ENCODE data around the gene CRTAP. TPM values are rescaled to one million over a fixed set of nuclear protein-coding genes. Genes with fewer than 3 reads are reported as not detected.
A peak's percentile ranks its signal among the peaks of the same experiment; 100 is the strongest.

CRTAP gene
- total and polyA plus RNA-seq, 7 experiments from 2014 or later = 27.1 to 86.1 (median 46.4) TPM

GRCh38 chr3:33171580-33171979 is 57.8 kb downstream of the CRTAP start:
- DNase-seq = peak in 1 of 9 donors; percentile 23
- H3K4me1 Mint-ChIP-seq = peaks cover 0 to 12% (median 9%) of the 10 kb centered on the region in 7 donors
- H3K27me3 Mint-ChIP-seq = peaks cover 0 to 6% (median 0%) of the 10 kb centered on the region in 5 donors
- no peaks in the 10 kb centered on the region for H3K27me3 ChIP-seq (ENCODE audit: control insufficient read depth in 2 of 2, insufficient read depth in 2 of 2, low read length in 2 of 2)
- no peaks in the 10 kb centered on the region for H3K9me3 ChIP-seq (ENCODE audit: control insufficient read depth in 2 of 3, low read length in 3 of 3)
- ATAC-seq = no peak
- no peak overlapping the region for H3K4me3 ChIP-seq (ENCODE audit: low read length)
- H3K4me3 Mint-ChIP-seq = peak overlapping the region in 1 of 10 donors; percentile 29
- H3K27ac Mint-ChIP-seq = peak overlapping the region in 2 of 9 donors; percentile 14 to 80
- no peaks in the 10 kb centered on the region for H3K36me3 ChIP-seq (ENCODE audit: control insufficient read depth in 2 of 3, insufficient read depth in 3 of 3, low read length in 3 of 3)
- intact Hi-C loops (cut with micrococcal nuclease) = no loop called here
- ChIA-PET CTCF (interaction anchor here (0.7 kb wide), 1 partner anchor 98 kb away, joined by 3 read pairs; no protein-coding TSS in a partner anchor), POLR2A (no interaction called here)
- peaks cover 0 to 5% (median 0%) of the 10 kb centered on the region in 11 donors for H3K9me3 Mint-ChIP-seq
- no peaks in the 10 kb centered on the region for H3K4me1 ChIP-seq (ENCODE audit: control insufficient read depth in 2 of 2, insufficient read depth in 2 of 2, low read length in 2 of 2)
- no peak overlapping the region for H3K27ac ChIP-seq (ENCODE audit: low read depth, low read length)
- H3K36me3 Mint-ChIP-seq = peaks cover 0 to 5% (median 0%) of the 10 kb centered on the region in 5 donors

- ChIA-PET CTCF (interaction anchor here (0.6 kb wide), 1 partner anchor 803 kb away, joined by 3 read pairs; no protein-coding TSS in a partner anchor), POLR2A (no interaction called here)
- Histone ChIP-seq H3K27ac (ENCODE audit: low read depth, low read length) (no peak overlapping the region), H3K4me3 (ENCODE audit: low read length) (no peak overlapping the region), H3K36me3 (ENCODE audit: control insufficient read depth in 2 of 3, insufficient read depth in 3 of 3, low read length in 3 of 3) (no peaks in the 10 kb centered on the region), H3K4me1 (ENCODE audit: control insufficient read depth in 2 of 2, insufficient read depth in 2 of 2, low read length in 2 of 2) (no peaks in the 10 kb centered on the region), H3K27me3 (ENCODE audit: control insufficient read depth in 2 of 2, insufficient read depth in 2 of 2, low read length in 2 of 2) (no peaks in the 10 kb centered on the region), H3K9me3 (ENCODE audit: control insufficient read depth in 2 of 3, low read length in 3 of 3) (no peaks in the 10 kb centered on the region)
- intact Hi-C loops (cut with micrococcal nuclease) = no loop called here
- Mint-ChIP-seq H3K4me3 (no peak overlapping the region), H3K27ac (no peak overlapping the region), H3K4me1 (peaks cover 0 to 12% (median 9%) of the 10 kb centered on the region in 7 donors), H3K27me3 (peaks cover 0 to 9% (median 0%) of the 10 kb centered on the region in 5 donors), H3K36me3 (peaks cover 0 to 5% (median 0%) of the 10 kb centered on the region in 5 donors), H3K9me3 (peaks cover 0 to 5% (median 0%) of the 10 kb centered on the region in 11 donors)
- no peak for ATAC-seq
- no peak for DNase-seq
Measured at GRCh38 chr3:33173103-33173502, 59.3 kb downstream of the CRTAP start.

DNA sequence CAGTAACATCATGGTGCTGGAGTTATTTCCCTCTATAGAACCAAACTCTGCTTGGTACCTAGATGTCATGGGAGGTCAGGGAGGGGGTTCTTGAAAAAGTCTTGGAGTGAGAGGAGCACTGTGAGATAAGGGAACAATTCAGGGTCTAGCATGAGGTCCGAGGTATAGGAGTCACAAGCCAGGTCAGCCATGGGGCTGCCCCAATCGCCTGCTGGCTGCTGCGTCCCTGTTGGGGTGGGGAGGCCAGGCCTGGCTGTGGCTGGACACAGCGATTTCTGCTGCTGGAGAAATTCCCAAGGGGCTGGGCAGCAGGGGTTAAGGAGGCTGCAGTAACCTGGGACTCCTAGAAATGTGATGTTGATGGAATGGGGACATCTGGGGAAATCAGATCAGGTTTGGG is 59.9 kb downstream of the CRTAP start:
- Mint-ChIP-seq H3K36me3 (peaks cover 0 to 5% (median 0%) of the 10 kb centered on the region in 5 donors), H3K4me1 (peaks cover 0 to 12% (median 9%) of the 10 kb centered on the region in 7 donors), H3K9me3 (peaks cover 0 to 6% (median 1%) of the 10 kb centered on the region in 11 donors), H3K27me3 (peaks cover 0 to 10% (median 0%) of the 10 kb centered on the region in 5 donors), H3K27ac (no peak overlapping the region), H3K4me3 (no peak overlapping the region)
- no peaks in the 10 kb centered on the region for H3K9me3 ChIP-seq (ENCODE audit: control insufficient read depth in 2 of 3, low read length in 3 of 3)
- ChIA-PET CTCF (interaction anchor here (0.6 kb wide), 1 partner anchor 804 kb away, joined by 3 read pairs; no protein-coding TSS in a partner anchor), POLR2A (no interaction called here)
- DNase-seq (no peak), ATAC-seq (no peak)
- no peaks in the 10 kb centered on the region for H3K36me3 ChIP-seq (ENCODE audit: control insufficient read depth in 2 of 3, insufficient read depth in 3 of 3, low read length in 3 of 3)
- H3K4me1 ChIP-seq (ENCODE audit: control insufficient read depth in 2 of 2, insufficient read depth in 2 of 2, low read length in 2 of 2) = no peaks in the 10 kb centered on the region
- no peak overlapping the region for H3K27ac ChIP-seq (ENCODE audit: low read depth, low read length)
- no peaks in the 10 kb centered on the region for H3K27me3 ChIP-seq (ENCODE audit: control insufficient read depth in 2 of 2, insufficient read depth in 2 of 2, low read length in 2 of 2)
- no peak overlapping the region for H3K4me3 ChIP-seq (ENCODE audit: low read length)
- intact Hi-C loops (cut with micrococcal nuclease) = no loop called here

DNA sequence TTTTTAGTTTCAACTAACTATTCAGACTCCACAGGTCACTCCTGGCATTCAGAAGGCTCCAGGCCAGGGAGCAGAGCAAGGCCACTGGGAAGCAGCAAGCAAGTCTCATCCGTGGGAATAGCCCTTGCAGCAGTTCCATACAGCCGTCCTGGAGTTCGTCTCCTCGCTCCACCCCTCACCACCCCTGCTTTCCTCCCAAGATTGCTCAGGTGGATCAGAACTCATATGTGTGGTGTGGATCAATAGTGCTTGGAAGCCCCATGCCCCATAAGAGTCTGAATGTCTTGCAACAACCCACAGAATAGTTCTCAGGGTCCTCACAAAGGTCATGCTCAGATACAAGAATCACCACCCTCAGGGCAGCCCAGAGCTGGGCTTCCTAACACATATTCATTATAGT is 60.3 kb downstream of the CRTAP start:
- Mint-ChIP-seq H3K27me3 (peaks cover 0 to 10% (median under 1%) of the 10 kb centered on the region in 5 donors), H3K9me3 (peaks cover 0 to 9% (median 5%) of the 10 kb centered on the region in 11 donors)

GRCh38 chr3:33174711-33175414 is 61.0 kb downstream of the CRTAP start:
- H3K9me3 Mint-ChIP-seq = peaks cover 0 to 13% (median 9%) of the 10 kb centered on the region in 11 donors
- no peak overlapping the region for H3K4me3 ChIP-seq (ENCODE audit: low read length)
- H3K27ac Mint-ChIP-seq = no peak overlapping the region
- DNase-seq (no peak), ATAC-seq (no peak)
- H3K36me3 ChIP-seq (ENCODE audit: control insufficient read depth in 2 of 3, insufficient read depth in 3 of 3, low read length in 3 of 3) = no peaks in the 10 kb centered on the region
- peaks cover 0 to 5% (median 0%) of the 10 kb centered on the region in 5 donors for H3K36me3 Mint-ChIP-seq
- no peak overlapping the region for H3K4me3 Mint-ChIP-seq
- H3K27me3 Mint-ChIP-seq = peaks cover 0 to 12% (median 6%) of the 10 kb centered on the region in 5 donors
- intact Hi-C loops (cut with micrococcal nuclease) = no loop called here
- ChIA-PET CTCF (no interaction called here), POLR2A (interaction anchor here (1.0 kb wide), 1 partner anchor 9 kb away, joined by 3 read pairs; no protein-coding TSS in a partner anchor)
- H3K9me3 ChIP-seq (ENCODE audit: control insufficient read depth in 2 of 3, low read length in 3 of 3) = peaks cover 0 to 7% (median 0%) of the 10 kb centered on the region in 3 experiments
- H3K27ac ChIP-seq (ENCODE audit: low read depth, low read length) = no peak overlapping the region
- H3K4me1 Mint-ChIP-seq = peaks cover 0 to 12% (median 9%) of the 10 kb centered on the region in 7 donors
- no peaks in the 10 kb centered on the region for H3K27me3 ChIP-seq (ENCODE audit: control insufficient read depth in 2 of 2, insufficient read depth in 2 of 2, low read length in 2 of 2)
- no peaks in the 10 kb centered on the region for H3K4me1 ChIP-seq (ENCODE audit: control insufficient read depth in 2 of 2, insufficient read depth in 2 of 2, low read length in 2 of 2)

More for the DNA sequence above, 60.3 kb downstream of the CRTAP start:
- Histone ChIP-seq H3K9me3 (ENCODE audit: control insufficient read depth in 2 of 3, low read length in 3 of 3) (no peaks in the 10 kb centered on the region), H3K27ac (ENCODE audit: low read depth, low read length) (no peak overlapping the region), H3K4me1 (ENCODE audit: control insufficient read depth in 2 of 2, insufficient read depth in 2 of 2, low read length in 2 of 2) (no peaks in the 10 kb centered on the region), H3K36me3 (ENCODE audit: control insufficient read depth in 2 of 3, insufficient read depth in 3 of 3, low read length in 3 of 3) (no peaks in the 10 kb centered on the region), H3K27me3 (ENCODE audit: control insufficient read depth in 2 of 2, insufficient read depth in 2 of 2, low read length in 2 of 2) (no peaks in the 10 kb centered on the region), H3K4me3 (ENCODE audit: low read length) (no peak overlapping the region)
- POLR2A ChIA-PET = no interaction called here
- H3K4me3 Mint-ChIP-seq = no peak overlapping the region
- CTCF ChIA-PET = no interaction called here
- peaks cover 0 to 12% (median 9%) of the 10 kb centered on the region in 7 donors for H3K4me1 Mint-ChIP-seq
- DNase-seq (no peak), ATAC-seq (no peak)
- intact Hi-C loops (cut with micrococcal nuclease) = no loop called here
- H3K36me3 Mint-ChIP-seq = peaks cover 0 to 5% (median 0%) of the 10 kb centered on the region in 5 donors
- no peak overlapping the region for H3K27ac Mint-ChIP-seq

DNA sequence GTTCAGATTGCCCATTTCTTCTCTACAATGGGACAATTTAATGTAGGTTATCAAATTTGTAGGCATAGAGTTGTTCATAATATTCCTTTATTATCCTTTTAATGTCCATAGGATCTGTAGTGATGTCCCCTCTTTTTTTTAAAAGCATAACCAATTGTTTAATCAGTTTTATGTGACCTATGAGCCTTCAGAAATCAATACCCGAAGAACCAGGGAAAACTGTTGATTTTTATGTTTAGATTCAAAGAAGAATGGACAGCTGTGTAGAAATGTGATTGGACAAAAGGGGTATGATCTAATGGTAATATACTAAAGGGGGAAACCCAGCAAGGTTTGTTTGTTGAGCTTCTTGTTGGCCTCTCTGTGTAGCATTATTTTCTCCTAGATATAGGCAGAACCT is 65.3 kb downstream of the CRTAP start:
- no peak overlapping the region for H3K27ac ChIP-seq (ENCODE audit: low read depth, low read length)
- Mint-ChIP-seq H3K27me3 (peaks cover 0 to 15% (median 11%) of the 10 kb centered on the region in 5 donors), H3K4me3 (no peak overlapping the region), H3K27ac (no peak overlapping the region), H3K9me3 (peaks cover 2 to 37% (median 17%) of the 10 kb centered on the region in 11 donors), H3K4me1 (no peaks in the 10 kb centered on the region), H3K36me3 (no peaks in the 10 kb centered on the region)
- peaks cover 0 to 7% (median 0%) of the 10 kb centered on the region in 3 experiments for H3K9me3 ChIP-seq (ENCODE audit: control insufficient read depth in 2 of 3, low read length in 3 of 3)
- ATAC-seq (no peak), DNase-seq (no peak)
- no peak overlapping the region for H3K4me3 ChIP-seq (ENCODE audit: low read length)
- intact Hi-C loops (cut with micrococcal nuclease) = no loop called here
- ChIA-PET CTCF (no interaction called here), POLR2A (no interaction called here)
- no peaks in the 10 kb centered on the region for H3K4me1 ChIP-seq (ENCODE audit: control insufficient read depth in 2 of 2, insufficient read depth in 2 of 2, low read length in 2 of 2)
- no peaks in the 10 kb centered on the region for H3K27me3 ChIP-seq (ENCODE audit: control insufficient read depth in 2 of 2, insufficient read depth in 2 of 2, low read length in 2 of 2)
- no peaks in the 10 kb centered on the region for H3K36me3 ChIP-seq (ENCODE audit: control insufficient read depth in 2 of 3, insufficient read depth in 3 of 3, low read length in 3 of 3)
